ENCODE results near the gene SLIT1.

DNA sequence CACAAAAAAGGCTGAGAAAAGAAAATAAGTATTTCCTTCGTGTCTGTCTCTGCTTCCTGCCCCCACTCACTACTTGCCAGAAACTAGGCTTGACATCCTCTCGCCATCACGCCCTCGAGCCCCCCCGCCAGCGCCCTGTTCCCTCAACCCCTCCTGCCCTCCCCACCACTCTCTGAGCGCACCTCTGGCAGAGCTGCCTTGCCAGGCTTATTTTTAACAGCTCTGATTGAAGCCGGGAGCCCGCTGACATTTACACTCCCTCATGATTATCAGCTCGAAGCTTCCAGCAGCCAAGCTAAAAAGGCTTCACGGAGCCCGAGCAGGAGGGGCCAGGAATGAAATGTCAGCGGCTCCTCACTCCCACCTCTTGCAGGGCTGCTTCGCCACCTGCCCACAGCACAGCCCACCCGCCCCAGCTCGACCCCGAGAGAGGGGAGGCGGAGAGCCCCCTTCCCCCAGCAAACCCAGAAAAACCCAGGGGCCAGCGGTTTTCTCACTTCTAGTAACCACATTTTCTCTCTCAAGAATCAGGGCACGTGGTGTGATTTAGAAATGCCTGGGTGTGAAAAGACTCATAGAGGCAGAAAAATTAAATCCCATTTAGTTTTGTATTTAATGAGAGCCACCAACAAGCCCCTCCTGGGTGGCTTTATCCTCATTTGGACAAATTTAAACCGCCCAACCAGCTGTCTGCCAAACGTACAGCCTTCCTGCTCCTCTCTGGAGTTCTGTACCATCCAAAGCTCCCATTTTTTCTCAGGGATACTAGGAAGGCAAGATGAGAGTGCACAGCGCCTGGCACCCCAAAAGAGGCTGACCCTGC, 89.3 kb downstream of the SLIT1 start:
- no peak for TF ChIP-seq POLR2A (IDR thresholded peaks at IDR 0.05)
- TF ChIP-seq, protein P1, sequence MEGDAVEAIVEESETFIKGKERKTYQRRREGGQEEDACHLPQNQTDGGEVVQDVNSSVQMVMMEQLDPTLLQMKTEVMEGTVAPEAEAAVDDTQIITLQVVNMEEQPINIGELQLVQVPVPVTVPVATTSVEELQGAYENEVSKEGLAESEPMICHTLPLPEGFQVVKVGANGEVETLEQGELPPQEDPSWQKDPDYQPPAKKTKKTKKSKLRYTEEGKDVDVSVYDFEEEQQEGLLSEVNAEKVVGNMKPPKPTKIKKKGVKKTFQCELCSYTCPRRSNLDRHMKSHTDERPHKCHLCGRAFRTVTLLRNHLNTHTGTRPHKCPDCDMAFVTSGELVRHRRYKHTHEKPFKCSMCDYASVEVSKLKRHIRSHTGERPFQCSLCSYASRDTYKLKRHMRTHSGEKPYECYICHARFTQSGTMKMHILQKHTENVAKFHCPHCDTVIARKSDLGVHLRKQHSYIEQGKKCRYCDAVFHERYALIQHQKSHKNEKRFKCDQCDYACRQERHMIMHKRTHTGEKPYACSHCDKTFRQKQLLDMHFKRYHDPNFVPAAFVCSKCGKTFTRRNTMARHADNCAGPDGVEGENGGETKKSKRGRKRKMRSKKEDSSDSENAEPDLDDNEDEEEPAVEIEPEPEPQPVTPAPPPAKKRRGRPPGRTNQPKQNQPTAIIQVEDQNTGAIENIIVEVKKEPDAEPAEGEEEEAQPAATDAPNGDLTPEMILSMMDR (IDR thresholded peaks at IDR 0.05): no peak

Measured in adrenal gland (tissue), 5 donors.